ENCODE data around the gene DNM3.

DNM3 gene

DNA sequence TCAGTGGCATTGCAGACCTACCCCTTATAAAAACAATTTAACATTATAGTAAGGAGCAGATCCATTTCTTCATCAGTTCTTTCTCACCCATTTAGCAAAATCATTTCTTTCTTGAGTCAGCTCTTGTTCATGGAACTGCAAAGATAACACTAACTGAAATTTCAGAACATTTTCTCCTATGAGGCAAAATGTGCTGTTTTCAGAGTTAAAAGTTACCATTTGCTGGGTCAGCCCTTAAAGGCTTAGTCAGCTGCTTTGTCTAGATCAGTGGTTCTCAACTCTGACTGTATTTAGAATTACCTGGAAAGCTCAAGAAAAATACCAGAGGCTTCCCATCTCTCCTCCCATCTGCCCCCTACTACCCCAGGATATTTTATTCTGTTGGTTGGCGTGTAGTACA is 47.7 kb upstream of the DNM3 start:
- TF ChIP-seq, protein P1, sequence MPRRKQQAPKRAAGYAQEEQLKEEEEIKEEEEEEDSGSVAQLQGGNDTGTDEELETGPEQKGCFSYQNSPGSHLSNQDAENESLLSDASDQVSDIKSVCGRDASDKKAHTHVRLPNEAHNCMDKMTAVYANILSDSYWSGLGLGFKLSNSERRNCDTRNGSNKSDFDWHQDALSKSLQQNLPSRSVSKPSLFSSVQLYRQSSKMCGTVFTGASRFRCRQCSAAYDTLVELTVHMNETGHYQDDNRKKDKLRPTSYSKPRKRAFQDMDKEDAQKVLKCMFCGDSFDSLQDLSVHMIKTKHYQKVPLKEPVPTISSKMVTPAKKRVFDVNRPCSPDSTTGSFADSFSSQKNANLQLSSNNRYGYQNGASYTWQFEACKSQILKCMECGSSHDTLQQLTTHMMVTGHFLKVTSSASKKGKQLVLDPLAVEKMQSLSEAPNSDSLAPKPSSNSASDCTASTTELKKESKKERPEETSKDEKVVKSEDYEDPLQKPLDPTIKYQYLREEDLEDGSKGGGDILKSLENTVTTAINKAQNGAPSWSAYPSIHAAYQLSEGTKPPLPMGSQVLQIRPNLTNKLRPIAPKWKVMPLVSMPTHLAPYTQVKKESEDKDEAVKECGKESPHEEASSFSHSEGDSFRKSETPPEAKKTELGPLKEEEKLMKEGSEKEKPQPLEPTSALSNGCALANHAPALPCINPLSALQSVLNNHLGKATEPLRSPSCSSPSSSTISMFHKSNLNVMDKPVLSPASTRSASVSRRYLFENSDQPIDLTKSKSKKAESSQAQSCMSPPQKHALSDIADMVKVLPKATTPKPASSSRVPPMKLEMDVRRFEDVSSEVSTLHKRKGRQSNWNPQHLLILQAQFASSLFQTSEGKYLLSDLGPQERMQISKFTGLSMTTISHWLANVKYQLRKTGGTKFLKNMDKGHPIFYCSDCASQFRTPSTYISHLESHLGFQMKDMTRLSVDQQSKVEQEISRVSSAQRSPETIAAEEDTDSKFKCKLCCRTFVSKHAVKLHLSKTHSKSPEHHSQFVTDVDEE (CRISPR knock-in tag; IDR thresholded peaks at IDR 0.05) = no peak
- no peak for TF ChIP-seq PPARA (CRISPR knock-in tag; IDR thresholded peaks at IDR 0.05; ENCODE audit: borderline replicate concordance)
- TF ChIP-seq, protein P2, sequence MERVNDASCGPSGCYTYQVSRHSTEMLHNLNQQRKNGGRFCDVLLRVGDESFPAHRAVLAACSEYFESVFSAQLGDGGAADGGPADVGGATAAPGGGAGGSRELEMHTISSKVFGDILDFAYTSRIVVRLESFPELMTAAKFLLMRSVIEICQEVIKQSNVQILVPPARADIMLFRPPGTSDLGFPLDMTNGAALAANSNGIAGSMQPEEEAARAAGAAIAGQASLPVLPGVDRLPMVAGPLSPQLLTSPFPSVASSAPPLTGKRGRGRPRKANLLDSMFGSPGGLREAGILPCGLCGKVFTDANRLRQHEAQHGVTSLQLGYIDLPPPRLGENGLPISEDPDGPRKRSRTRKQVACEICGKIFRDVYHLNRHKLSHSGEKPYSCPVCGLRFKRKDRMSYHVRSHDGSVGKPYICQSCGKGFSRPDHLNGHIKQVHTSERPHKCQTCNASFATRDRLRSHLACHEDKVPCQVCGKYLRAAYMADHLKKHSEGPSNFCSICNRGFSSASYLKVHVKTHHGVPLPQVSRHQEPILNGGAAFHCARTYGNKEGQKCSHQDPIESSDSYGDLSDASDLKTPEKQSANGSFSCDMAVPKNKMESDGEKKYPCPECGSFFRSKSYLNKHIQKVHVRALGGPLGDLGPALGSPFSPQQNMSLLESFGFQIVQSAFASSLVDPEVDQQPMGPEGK (CRISPR knock-in tag; IDR thresholded peaks at IDR 0.05; ENCODE audit: borderline replicate concordance) = no peak
- TF ChIP-seq BACH2 (CRISPR knock-in tag; IDR thresholded peaks at IDR 0.05; ENCODE audit: borderline replicate concordance) = no peak
- no peak for TF ChIP-seq ZC3H10 (CRISPR knock-in tag; IDR thresholded peaks at IDR 0.05)
- no peak for TF ChIP-seq TCF4 (CRISPR knock-in tag; IDR thresholded peaks at IDR 0.05; ENCODE audit: borderline replicate concordance)
- no peak for TF ChIP-seq ISL1 (CRISPR knock-in tag; IDR thresholded peaks at IDR 0.05)
- TF ChIP-seq ESRRG (CRISPR knock-in tag; IDR thresholded peaks at IDR 0.05) = no peak
- TF ChIP-seq GLIS3 (CRISPR knock-in tag; IDR thresholded peaks at IDR 0.05) = no peak
- no peak for TF ChIP-seq ZNF8 (CRISPR knock-in tag; IDR thresholded peaks at IDR 0.05)
- TF ChIP-seq, protein P3, sequence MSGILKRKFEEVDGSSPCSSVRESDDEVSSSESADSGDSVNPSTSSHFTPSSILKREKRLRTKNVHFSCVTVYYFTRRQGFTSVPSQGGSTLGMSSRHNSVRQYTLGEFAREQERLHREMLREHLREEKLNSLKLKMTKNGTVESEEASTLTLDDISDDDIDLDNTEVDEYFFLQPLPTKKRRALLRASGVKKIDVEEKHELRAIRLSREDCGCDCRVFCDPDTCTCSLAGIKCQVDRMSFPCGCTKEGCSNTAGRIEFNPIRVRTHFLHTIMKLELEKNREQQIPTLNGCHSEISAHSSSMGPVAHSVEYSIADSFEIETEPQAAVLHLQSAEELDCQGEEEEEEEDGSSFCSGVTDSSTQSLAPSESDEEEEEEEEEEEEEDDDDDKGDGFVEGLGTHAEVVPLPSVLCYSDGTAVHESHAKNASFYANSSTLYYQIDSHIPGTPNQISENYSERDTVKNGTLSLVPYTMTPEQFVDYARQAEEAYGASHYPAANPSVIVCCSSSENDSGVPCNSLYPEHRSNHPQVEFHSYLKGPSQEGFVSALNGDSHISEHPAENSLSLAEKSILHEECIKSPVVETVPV (CRISPR knock-in tag; IDR thresholded peaks at IDR 0.05) = no peak
- no peak for ATAC-seq

DNA sequence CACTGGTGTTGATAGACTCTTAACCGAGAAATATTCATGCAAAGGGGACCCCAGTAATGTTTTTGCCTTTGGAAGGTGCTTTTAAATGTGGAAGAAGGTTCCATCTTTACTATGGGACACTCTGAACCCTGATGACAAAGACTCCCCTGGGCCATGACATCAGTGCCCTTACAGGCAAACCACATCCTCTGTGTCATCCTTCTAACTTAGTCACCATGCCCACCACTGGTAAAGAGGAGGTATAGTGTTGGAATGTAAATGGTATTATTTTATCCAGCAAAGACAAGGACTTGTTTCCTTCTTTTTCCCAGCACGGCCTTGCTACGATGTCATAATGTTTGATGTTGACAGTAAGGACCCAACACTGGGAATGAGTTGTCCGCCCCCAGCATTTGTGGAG is 47.2 kb upstream of the DNM3 start:
- TF ChIP-seq ARNTL (CRISPR knock-in tag; IDR thresholded peaks at IDR 0.05; ENCODE audit: borderline replicate concordance, low read depth) = no peak
- TF ChIP-seq, protein P4, sequence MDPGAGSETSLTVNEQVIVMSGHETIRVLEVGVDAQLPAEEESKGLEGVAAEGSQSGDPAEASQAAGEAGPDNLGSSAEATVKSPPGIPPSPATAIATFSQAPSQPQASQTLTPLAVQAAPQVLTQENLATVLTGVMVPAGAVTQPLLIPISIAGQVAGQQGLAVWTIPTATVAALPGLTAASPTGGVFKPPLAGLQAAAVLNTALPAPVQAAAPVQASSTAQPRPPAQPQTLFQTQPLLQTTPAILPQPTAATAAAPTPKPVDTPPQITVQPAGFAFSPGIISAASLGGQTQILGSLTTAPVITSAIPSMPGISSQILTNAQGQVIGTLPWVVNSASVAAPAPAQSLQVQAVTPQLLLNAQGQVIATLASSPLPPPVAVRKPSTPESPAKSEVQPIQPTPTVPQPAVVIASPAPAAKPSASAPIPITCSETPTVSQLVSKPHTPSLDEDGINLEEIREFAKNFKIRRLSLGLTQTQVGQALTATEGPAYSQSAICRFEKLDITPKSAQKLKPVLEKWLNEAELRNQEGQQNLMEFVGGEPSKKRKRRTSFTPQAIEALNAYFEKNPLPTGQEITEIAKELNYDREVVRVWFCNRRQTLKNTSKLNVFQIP (CRISPR knock-in tag; IDR thresholded peaks at IDR 0.05; ENCODE audit: borderline replicate concordance, low read depth) = no peak
- no peak for TF ChIP-seq SNAI2 (CRISPR knock-in tag; IDR thresholded peaks at IDR 0.05)
- TF ChIP-seq PPARA (CRISPR knock-in tag; IDR thresholded peaks at IDR 0.05; ENCODE audit: borderline replicate concordance) = no peak
- no peak for TF ChIP-seq BACH2 (CRISPR knock-in tag; IDR thresholded peaks at IDR 0.05; ENCODE audit: borderline replicate concordance)
- TF ChIP-seq CSDC2 (CRISPR knock-in tag; IDR thresholded peaks at IDR 0.05) = no peak
- TF ChIP-seq ZNF70 (CRISPR knock-in tag; IDR thresholded peaks at IDR 0.05) = no peak
- TF ChIP-seq, protein P2 (CRISPR knock-in tag; IDR thresholded peaks at IDR 0.05; ENCODE audit: borderline replicate concordance) = no peak
- TF ChIP-seq, protein P1 (CRISPR knock-in tag; IDR thresholded peaks at IDR 0.05) = no peak
- TF ChIP-seq GLIS3 (CRISPR knock-in tag; IDR thresholded peaks at IDR 0.05) = no peak
- no peak for TF ChIP-seq ZC3H10 (CRISPR knock-in tag; IDR thresholded peaks at IDR 0.05)
- no peak for TF ChIP-seq TOX (CRISPR knock-in tag; IDR thresholded peaks at IDR 0.05; ENCODE audit: borderline replicate concordance)
- TF ChIP-seq ZFP30 (CRISPR knock-in tag; IDR thresholded peaks at IDR 0.05) = no peak
- TF ChIP-seq ISL1 (CRISPR knock-in tag; IDR thresholded peaks at IDR 0.05) = no peak
- TF ChIP-seq ESRRG (CRISPR knock-in tag; IDR thresholded peaks at IDR 0.05) = no peak
- TF ChIP-seq, protein P3 (CRISPR knock-in tag; IDR thresholded peaks at IDR 0.05) = no peak
- TF ChIP-seq, protein P5, sequence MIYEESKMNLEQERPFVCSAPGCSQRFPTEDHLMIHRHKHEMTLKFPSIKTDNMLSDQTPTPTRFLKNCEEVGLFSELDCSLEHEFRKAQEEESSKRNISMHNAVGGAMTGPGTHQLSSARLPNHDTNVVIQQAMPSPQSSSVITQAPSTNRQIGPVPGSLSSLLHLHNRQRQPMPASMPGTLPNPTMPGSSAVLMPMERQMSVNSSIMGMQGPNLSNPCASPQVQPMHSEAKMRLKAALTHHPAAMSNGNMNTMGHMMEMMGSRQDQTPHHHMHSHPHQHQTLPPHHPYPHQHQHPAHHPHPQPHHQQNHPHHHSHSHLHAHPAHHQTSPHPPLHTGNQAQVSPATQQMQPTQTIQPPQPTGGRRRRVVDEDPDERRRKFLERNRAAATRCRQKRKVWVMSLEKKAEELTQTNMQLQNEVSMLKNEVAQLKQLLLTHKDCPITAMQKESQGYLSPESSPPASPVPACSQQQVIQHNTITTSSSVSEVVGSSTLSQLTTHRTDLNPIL (CRISPR knock-in tag; IDR thresholded peaks at IDR 0.05; ENCODE audit: low read depth) = no peak
- TF ChIP-seq ZNF8 (CRISPR knock-in tag; IDR thresholded peaks at IDR 0.05) = no peak
- peak; percentile 82 for ATAC-seq

Data from SK-N-SH treated with all-trans-retinoic acid at 6 μM for 48 hours (cell line).